GM12878 (cell line): ENCODE results near the gene NEB. TPM values are rescaled to one million over a fixed set of nuclear protein-coding genes. Genes with fewer than 3 reads are reported as not detected.

Experiments used
- ATAC-seq: fragments of 200-7000 bp; cut with Tn5 transposase; 3 replicates; pipeline ENCODE4 v1.9.1; 2020; ENCODE audit warnings: mild to moderate bottlenecking, moderate library complexity
- BruUV-seq: library from RNA; stranded (reverse); fragments of 400-500 nt; replicated peaks from 2 replicates; lab custom pipeline; 2021; lab: Mats Ljungman, UMichigan
- CTCF ChIA-PET: fragments of 300-600 bp; sonication (Branson Sonifier 250); formaldehyde crosslinking; extraction: SDS; loops from one replicate; lab custom pipeline; 2021; ENCODE audit warnings: inconsistent platforms; lab: Yijun Ruan, JAX
- POLR2A ChIA-PET: fragments of 350-600 bp; formaldehyde crosslinking; extraction: SDS; loops from one replicate; lab custom pipeline; 2021; ENCODE audit warnings: inconsistent platforms; lab: Charles Lee
- RAD21 ChIA-PET: fragments of 300-600 bp; sonication (Branson Sonifier 250); formaldehyde crosslinking; loops from one replicate; lab custom pipeline; 2023; ENCODE audit warnings: antibody characterized with exemption; ENCODE audit not compliant: unreplicated experiment; lab: Charles Lee
- SMC1A ChIA-PET: fragments of 300-600 bp; sonication (Branson Sonifier 250); formaldehyde crosslinking; loops from one replicate; lab custom pipeline; 2023; ENCODE audit not compliant: unreplicated experiment, uncharacterized antibody; lab: Charles Lee
- DNase-seq: peaks from one replicate; pipeline ENCODE4 v3.0.0-alpha.2; 2011; ENCODE audit warnings: low read depth, low spot score
- FAIRE-seq: peaks from 3 replicates; lab custom pipeline; 2011; peaks lifted over from hg19 to GRCh38; lab: Jason Lieb, UNC
- H2AFZ ChIP-seq: 2 replicates; pipeline ENCODE4 v1.6.0; 2011; ENCODE audit warnings: low read depth, low read length, control low read depth; ENCODE audit not compliant: control insufficient read depth
- H3K27ac ChIP-seq: 2 replicates; pipeline ENCODE4 v1.5.1; 2011; ENCODE audit warnings: control low read depth; ENCODE audit not compliant: control insufficient read depth, insufficient read depth
- H3K27me3 ChIP-seq, 2 experiments: replicated peaks in 1 of 2; 2 replicates each; pipeline versions ENCODE4 v1.6.0 to v1.6.1; 2011; ENCODE audit warnings: low read length in 1 of 2; ENCODE audit not compliant: control insufficient read depth in 2 of 2, insufficient read depth in 2 of 2
- H3K36me3 ChIP-seq, 2 experiments: 2 replicates each; pipeline ENCODE4 v1.5.1; 2011; ENCODE audit warnings: low read length in 1 of 2; ENCODE audit not compliant: control insufficient read depth in 2 of 2, insufficient read depth in 2 of 2
- H3K4me1 ChIP-seq: 2 replicates; pipeline ENCODE4 v1.6.1; 2011; ENCODE audit warnings: mild to moderate bottlenecking, low read length, moderate library complexity, mixed read lengths; ENCODE audit not compliant: control insufficient read depth, insufficient read depth
- H3K4me2 ChIP-seq: 2 replicates; pipeline ENCODE4 v1.6.0; 2011; ENCODE audit warnings: control low read depth; ENCODE audit not compliant: control insufficient read depth, insufficient read depth
- H3K4me3 ChIP-seq: fragments of 200-600 bp; sonication (generic); 2 replicates; pipeline ENCODE4 v1.5.1; 2016
- H3K79me2 ChIP-seq: 2 replicates; pipeline ENCODE4 v1.6.0; 2011; ENCODE audit warnings: low read length; ENCODE audit not compliant: control insufficient read depth, insufficient read depth
- H3K9ac ChIP-seq: 2 replicates; pipeline ENCODE4 v1.8.0; 2011; ENCODE audit warnings: low read length, control low read depth, mixed read lengths; ENCODE audit not compliant: control insufficient read depth, insufficient read depth
- H3K9me3 ChIP-seq: replicated peaks from 3 replicates; pipeline ENCODE4 v1.5.1; 2011; ENCODE audit warnings: mild to moderate bottlenecking, low read length; ENCODE audit not compliant: control insufficient read depth, insufficient read depth
- H4K20me1 ChIP-seq: 2 replicates; pipeline ENCODE4 v1.6.0; 2011; ENCODE audit not compliant: control insufficient read depth, insufficient read depth
- ASH2L ChIP-seq: fragments of 300-600, 200-600 bp; sonication (generic); IDR thresholded peaks from 2 replicates; pipeline ENCODE4 v1.6.1; 2017; ENCODE audit warnings: low read depth, mild to moderate bottlenecking, borderline replicate concordance
- CEBPB ChIP-seq, 2 experiments: fragments of 150-350 bp in 1 of 2; IDR thresholded peaks; 2 replicates each; pipeline ENCODE4 v1.6.1; 2012 to 2014; ENCODE audit warnings: low read depth in 2 of 2, low read length in 2 of 2, borderline replicate concordance in 1 of 2, inconsistent platforms in 1 of 2
- CREB1 ChIP-seq: IDR thresholded peaks from 2 replicates; pipeline ENCODE4 v1.6.1; 2012; ENCODE audit warnings: low read depth, mild to moderate bottlenecking, inconsistent platforms
- ETV6 ChIP-seq, 2 experiments: fragments of 450-650 bp in 1 of 2; IDR thresholded peaks in 1 of 2; conservative IDR thresholded peaks in 1 of 2; 2 replicates each; pipeline ENCODE4 v1.6.1; 2014; ENCODE audit warnings: antibody characterized with exemption in 1 of 2, borderline replicate concordance in 1 of 2, low read depth in 1 of 2, mild to moderate bottlenecking in 1 of 2, moderate library complexity in 1 of 2
- NFXL1 ChIP-seq: fragments of 450-650 bp; IDR thresholded peaks from 2 replicates; pipeline ENCODE4 v1.6.1; 2017; ENCODE audit warnings: antibody characterized with exemption, mild to moderate bottlenecking, borderline replicate concordance
- NR2C1 ChIP-seq: fragments of 450-650 bp; IDR thresholded peaks from 2 replicates; pipeline ENCODE4 v1.6.1; 2017; ENCODE audit warnings: antibody characterized with exemption, mild to moderate bottlenecking, moderate library complexity
- PAX5 ChIP-seq: IDR thresholded peaks from 2 replicates; pipeline ENCODE4 v1.6.1; 2011; ENCODE audit warnings: low read depth, low read length, borderline replicate concordance
- RAD21 ChIP-seq: IDR thresholded peaks from 2 replicates; pipeline ENCODE4 v1.6.1; 2011; ENCODE audit warnings: mild to moderate bottlenecking, low read depth, low read length, moderate library complexity; ENCODE audit not compliant: insufficient read depth
- SUPT20H ChIP-seq: IDR thresholded peaks from 2 replicates; pipeline ENCODE4 v1.6.1; 2011; ENCODE audit warnings: low read depth, mild to moderate bottlenecking, low read length, moderate library complexity, borderline replicate concordance; ENCODE audit not compliant: control insufficient read depth
- ZNF207 ChIP-seq: fragments of 450-650 bp; IDR thresholded peaks from 2 replicates; pipeline ENCODE4 v1.6.1; 2014; ENCODE audit warnings: antibody characterized with exemption, mild to moderate bottlenecking, borderline replicate concordance
- ZNF274 ChIP-seq: IDR thresholded peaks from one replicate; pipeline ENCODE4 v1.8.0; 2011; ENCODE audit not compliant: insufficient read length, insufficient read depth
- ZNF592 ChIP-seq: fragments of 450-650 bp; IDR thresholded peaks from 2 replicates; pipeline ENCODE4 v1.6.1; 2017; ENCODE audit warnings: mild to moderate bottlenecking, moderate library complexity
- WGBS: methylation state at CpG from one replicate; pipeline ENCODE4 v1.1.6; 2016; ENCODE audit warnings: low lambda C conversion rate; ENCODE audit not compliant: insufficient replicate concordance, insufficient coverage; ENCODE audit errors: missing lambda C conversion rate; 5-methylcytosine and 5-hydroxymethylcytosine counted together
- in situ Hi-C: fragments of 300-500 bp; cut with MboI; formaldehyde crosslinking; loops from 9 replicates; pipeline ENCODE4 v1.14.3; 2018; ENCODE audit warnings: mixed read lengths
- intact Hi-C: fragments of 100-400 bp; cut with micrococcal nuclease; formaldehyde crosslinking; loops from one replicate; pipeline ENCODE4 v1.14.2; 2022; ENCODE audit not compliant: unreplicated experiment
- polyA plus RNA-seq, 11 experiments: library from polyadenylated mRNA; depleted of rRNA in 4 of 11; unstranded in 6 of 11; stranded (reverse) in 5 of 11; fragments of >200 nt; fragmentation: Nextera tagmentation in 4 of 11; fragmentation: Illumina TruSeq in 1 of 11; extraction: Ambion mirVana in 4 of 11; extraction: Trizol in 1 of 11; gene quantifications; 1 replicate in 1 of 11; 2 replicates in 10 of 11; pipeline versions ENCODE4 v1.2.1 to v1.2.3, GENCODE V29; 2011 to 2016; ENCODE audit warnings: inconsistent platforms in 2 of 11, missing spikeins in 2 of 11, low read depth in 1 of 11
- total RNA-seq, 4 experiments: library from RNA; depleted of rRNA in 3 of 4; stranded (reverse); fragments of >200 nt in 3 of 4; fragmentation: Illumina TruSeq in 1 of 4; extraction: Trizol in 1 of 4; gene quantifications; 2 replicates each; pipeline versions ENCODE4 v1.2.1 to v1.2.3, GENCODE V29; 2013 to 2021

The NEB gene
- total and polyA plus RNA-seq, 10 of the 15 experiments (the other 5 are each of a cell fraction or from before 2014, with no cell fraction given), result 0.04 to 0.77 (median 0.12) TPM

- RAD21 ChIA-PET, result no interaction called here
- H3K4me3 ChIP-seq, result no peak overlapping the region
- POLR2A ChIA-PET, result no interaction called here
- FAIRE-seq (no peak), DNase-seq (no peak), ATAC-seq (no peak)
- no peaks in the 10 kb centered on the region for H3K27me3 ChIP-seq
- no peaks in the 10 kb centered on the region for H3K36me3 ChIP-seq
- no peak overlapping the region for H3K27ac ChIP-seq
- TF ChIP-seq CREB1 (no peak), ZNF274 (no peak), ASH2L (no peak), SUPT20H (no peak), ETV6 (conservative IDR thresholded peaks at IDR 0.05 in 1 of 2, IDR thresholded peaks at IDR 0.05 in 1 of 2; ENCODE audit: borderline replicate concordance in 1 of 2, low read depth in 1 of 2) (no peak), ZNF207 (no peak), NR2C1 (no peak), NFXL1 (no peak), CEBPB (IDR thresholded peaks at IDR 0.05; ENCODE audit: borderline replicate concordance in 1 of 2, low read depth in 2 of 2, low read length in 2 of 2) (no peak), ZNF592 (no peak), PAX5 (no peak), RAD21 (no peak)
- no peak overlapping the region for H3K9ac ChIP-seq
- intact Hi-C loops, result no loop called here
- WGBS, result 43% methylated on average over 3 of the region's 3 CpGs
- CTCF ChIA-PET, result no interaction called here
- no peaks in the 10 kb centered on the region for H3K9me3 ChIP-seq
- H2AFZ ChIP-seq, result no peak overlapping the region
- SMC1A ChIA-PET, result no interaction called here
- H3K4me2 ChIP-seq, result no peak overlapping the region
- no peaks in the 10 kb centered on the region for H3K79me2 ChIP-seq
- no TSS peak for BruUV-seq
- in situ Hi-C loops, result no loop called here
- no peaks in the 10 kb centered on the region for H4K20me1 ChIP-seq
- H3K4me1 ChIP-seq, result no peaks in the 10 kb centered on the region
Observed at GRCh38 chr2:151523850-151524249, 210.4 kb downstream of the NEB start.
